Loucy (cell line): ENCODE data around the gene SGIP1.

Source experiments
- CTCF ChIP-seq: fragments of 200-600 bp; sonication (generic); conservative IDR thresholded peaks from 2 replicates; pipeline ENCODE4 v1.5.1; 2014; ENCODE audit warnings: mild to moderate bottlenecking, antibody characterized with exemption, low read length
- EZH2phosphoT487 ChIP-seq: fragments of 200-600 bp; IDR thresholded peaks from 2 replicates; pipeline ENCODE4 v1.6.1; 2018; ENCODE audit warnings: antibody characterized with exemption, mild to moderate bottlenecking, moderate library complexity, borderline replicate concordance

DNA sequence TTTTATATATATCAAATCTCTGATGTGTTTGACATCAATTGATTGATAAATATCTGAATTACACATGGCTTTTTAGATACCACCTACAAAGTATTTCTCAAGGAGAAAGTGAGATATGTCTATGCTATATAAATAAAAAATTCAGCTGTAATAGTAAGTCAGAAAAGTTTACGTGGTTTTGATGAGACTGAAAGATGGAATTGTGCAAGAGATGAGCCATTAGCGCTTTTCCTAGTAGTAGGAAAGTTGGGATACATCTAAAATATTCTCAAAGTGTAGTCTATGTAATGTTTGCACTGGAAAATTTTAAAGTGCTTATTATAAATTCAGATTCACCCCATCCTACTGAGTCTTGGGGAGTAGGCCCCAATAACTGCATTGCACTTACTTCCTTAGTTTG, 49.1 kb downstream of the SGIP1 start:
- no peak for TF ChIP-seq CTCF
- TF ChIP-seq EZH2phosphoT487, result no peak
